HepG2 (cell line): ENCODE measurements around the gene CSNK1E. TPM values are rescaled to one million over a fixed set of nuclear protein-coding genes. Genes with fewer than 3 reads are reported as not detected.
A peak's percentile ranks its signal among the peaks of the same experiment; 100 is the strongest.

ENCODE experiments used
- ATF7-NPFF ChIP-seq: sonication (generic); formaldehyde crosslinking; IDR thresholded peaks from 2 replicates; pipeline ENCODE4 v1.8.1; 2023; ENCODE audit warnings: mild to moderate bottlenecking, low read depth, missing genetic modification reagents, moderate library complexity
- HMG20A ChIP-seq: IDR thresholded peaks from 2 replicates; pipeline ENCODE4 v1.6.1; 2016; ENCODE audit warnings: borderline replicate concordance
- KLF16 ChIP-seq, 2 experiments: sonication (generic) in 1 of 2; formaldehyde crosslinking in 1 of 2; IDR thresholded peaks; 2 replicates each; pipeline versions ENCODE4 v1.6.1 to v1.8.0; 2016 to 2023; ENCODE audit warnings: missing genetic modification reagents in 2 of 2, missing compliant biosample characterization in 1 of 2
- MYNN ChIP-seq: sonication (generic); formaldehyde crosslinking; IDR thresholded peaks from 2 replicates; pipeline ENCODE4 v1.4.0; 2020; ENCODE audit warnings: mild to moderate bottlenecking, low read depth, missing genetic modification reagents
- RAD51 ChIP-seq: fragments of 450-650 bp; IDR thresholded peaks from 2 replicates; pipeline ENCODE4 v1.6.1; 2016; ENCODE audit warnings: borderline replicate concordance
- SNAPC2 ChIP-seq: sonication (generic); formaldehyde crosslinking; IDR thresholded peaks from 2 replicates; pipeline ENCODE4 v1.8.1; 2022; ENCODE audit warnings: mild to moderate bottlenecking, missing genetic modification reagents
- TBP ChIP-seq: sonication (generic); formaldehyde crosslinking; IDR thresholded peaks from 2 replicates; pipeline ENCODE4 v1.5.0; 2020; ENCODE audit warnings: missing genetic modification reagents
- TOPORS ChIP-seq: sonication (generic); formaldehyde crosslinking; IDR thresholded peaks from 2 replicates; pipeline ENCODE4 v1.8.0; 2023; ENCODE audit warnings: mild to moderate bottlenecking, missing genetic modification reagents
- ZMYM4 ChIP-seq: sonication (generic); formaldehyde crosslinking; IDR thresholded peaks from 2 replicates; pipeline ENCODE4 v1.8.1; 2023; ENCODE audit warnings: mild to moderate bottlenecking, missing genetic modification reagents
- ZNF430 ChIP-seq: sonication (generic); formaldehyde crosslinking; IDR thresholded peaks from 2 replicates; pipeline ENCODE4 v1.9.0; 2021; ENCODE audit warnings: mild to moderate bottlenecking, missing genetic modification reagents
- ZNF563 ChIP-seq: sonication (generic); formaldehyde crosslinking; IDR thresholded peaks from 2 replicates; pipeline ENCODE4 v1.8.0; 2022; ENCODE audit warnings: mild to moderate bottlenecking, moderate library complexity, missing genetic modification reagents
- polyA plus RNA-seq, 8 experiments: library from polyadenylated mRNA; depleted of rRNA in 3 of 8; stranded (reverse) in 7 of 8; unstranded in 1 of 8; fragments of >200 nt; fragmentation: Illumina TruSeq in 4 of 8; extraction: Trizol in 4 of 8; gene quantifications; 2 replicates each; pipeline versions ENCODE4 v1.2.1 to v1.2.3, GENCODE V29; 2011 to 2016; ENCODE audit warnings: low read depth in 4 of 8, missing spikeins in 1 of 8, mixed read lengths in 1 of 8; ENCODE audit not compliant: insufficient read depth in 1 of 8
- total RNA-seq, 5 experiments: library from RNA; depleted of rRNA; stranded (reverse); fragments of >200 nt; fragmentation: Illumina TruSeq; extraction: Trizol; gene quantifications; 2 replicates each; pipeline ENCODE4 v1.2.3, GENCODE V29; 2016; ENCODE audit warnings: low read depth in 1 of 5
- TF ChIP-seq, protein P1 (sequence below): IDR thresholded peaks from 2 replicates; pipeline ENCODE4 v1.6.1; 2016; ENCODE audit warnings: mild to moderate bottlenecking, missing biosample characterization, missing genetic modification reagents
- TF ChIP-seq, protein P2 (sequence below): IDR thresholded peaks from 2 replicates; pipeline ENCODE4 v1.6.1; 2016; ENCODE audit warnings: mild to moderate bottlenecking
- TF ChIP-seq, protein P3 (sequence below): sonication (generic); formaldehyde crosslinking; IDR thresholded peaks from 2 replicates; pipeline ENCODE4 v1.4.0; 2020; ENCODE audit warnings: missing genetic modification reagents, borderline replicate concordance
- TF ChIP-seq, protein P4 (sequence below): sonication (generic); formaldehyde crosslinking; IDR thresholded peaks from 2 replicates; pipeline ENCODE4 v1.5.1; 2020; ENCODE audit warnings: missing genetic modification reagents, mild to moderate bottlenecking, borderline replicate concordance
- TF ChIP-seq, protein P5 (sequence below): sonication (generic); formaldehyde crosslinking; IDR thresholded peaks from 2 replicates; pipeline ENCODE4 v1.5.0; 2020; ENCODE audit warnings: mild to moderate bottlenecking, missing genetic modification reagents
- TF ChIP-seq, protein P6 (sequence below): sonication (generic); formaldehyde crosslinking; conservative IDR thresholded peaks from 2 replicates; pipeline ENCODE4 v1.4.0; 2020; ENCODE audit warnings: missing genetic modification reagents

CSNK1E gene
- total and polyA plus RNA-seq, 2 of the 13 experiments (the other 11 are each of a cell fraction or from before 2014, with no cell fraction given) = 34.7 to 129 TPM

DNA sequence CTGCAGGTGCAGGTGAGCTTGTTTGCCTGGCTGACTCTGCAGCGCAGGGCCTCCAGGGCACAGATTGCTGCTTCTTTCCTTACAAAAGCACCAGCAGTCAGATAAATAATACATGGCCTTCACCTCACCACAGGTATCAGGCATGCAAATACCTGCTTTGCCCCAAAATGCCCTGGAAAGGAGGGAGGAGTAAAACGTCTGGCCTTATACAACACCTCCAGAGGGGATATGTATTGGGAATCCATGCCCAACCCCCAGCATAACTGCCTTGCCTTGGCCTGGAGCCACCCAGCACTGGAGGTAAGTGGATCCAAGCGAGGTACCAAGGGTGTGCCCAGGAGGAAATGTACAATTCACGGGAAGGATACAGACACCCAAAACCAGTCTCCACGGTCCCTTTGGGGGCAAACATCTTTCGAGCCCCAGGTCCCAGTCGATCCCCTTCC, 45.3 kb downstream of the CSNK1E start (continued):
- TF ChIP-seq, protein P1, sequence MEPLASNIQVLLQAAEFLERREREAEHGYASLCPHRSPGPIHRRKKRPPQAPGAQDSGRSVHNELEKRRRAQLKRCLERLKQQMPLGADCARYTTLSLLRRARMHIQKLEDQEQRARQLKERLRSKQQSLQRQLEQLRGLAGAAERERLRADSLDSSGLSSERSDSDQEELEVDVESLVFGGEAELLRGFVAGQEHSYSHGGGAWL (CRISPR knock-in tag) = 0 out of 2 replicates have a peak, but pooled peaks have one; percentile 36
- TF ChIP-seq, protein P2, sequence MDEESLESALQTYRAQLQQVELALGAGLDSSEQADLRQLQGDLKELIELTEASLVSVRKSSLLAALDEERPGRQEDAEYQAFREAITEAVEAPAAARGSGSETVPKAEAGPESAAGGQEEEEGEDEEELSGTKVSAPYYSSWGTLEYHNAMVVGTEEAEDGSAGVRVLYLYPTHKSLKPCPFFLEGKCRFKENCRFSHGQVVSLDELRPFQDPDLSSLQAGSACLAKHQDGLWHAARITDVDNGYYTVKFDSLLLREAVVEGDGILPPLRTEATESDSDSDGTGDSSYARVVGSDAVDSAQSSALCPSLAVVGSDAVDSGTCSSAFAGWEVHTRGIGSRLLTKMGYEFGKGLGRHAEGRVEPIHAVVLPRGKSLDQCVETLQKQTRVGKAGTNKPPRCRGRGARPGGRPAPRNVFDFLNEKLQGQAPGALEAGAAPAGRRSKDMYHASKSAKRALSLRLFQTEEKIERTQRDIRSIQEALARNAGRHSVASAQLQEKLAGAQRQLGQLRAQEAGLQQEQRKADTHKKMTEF (CRISPR knock-in tag) = 0 out of 2 replicates have a peak, but pooled peaks have one; percentile 3
- TF ChIP-seq, protein P3, sequence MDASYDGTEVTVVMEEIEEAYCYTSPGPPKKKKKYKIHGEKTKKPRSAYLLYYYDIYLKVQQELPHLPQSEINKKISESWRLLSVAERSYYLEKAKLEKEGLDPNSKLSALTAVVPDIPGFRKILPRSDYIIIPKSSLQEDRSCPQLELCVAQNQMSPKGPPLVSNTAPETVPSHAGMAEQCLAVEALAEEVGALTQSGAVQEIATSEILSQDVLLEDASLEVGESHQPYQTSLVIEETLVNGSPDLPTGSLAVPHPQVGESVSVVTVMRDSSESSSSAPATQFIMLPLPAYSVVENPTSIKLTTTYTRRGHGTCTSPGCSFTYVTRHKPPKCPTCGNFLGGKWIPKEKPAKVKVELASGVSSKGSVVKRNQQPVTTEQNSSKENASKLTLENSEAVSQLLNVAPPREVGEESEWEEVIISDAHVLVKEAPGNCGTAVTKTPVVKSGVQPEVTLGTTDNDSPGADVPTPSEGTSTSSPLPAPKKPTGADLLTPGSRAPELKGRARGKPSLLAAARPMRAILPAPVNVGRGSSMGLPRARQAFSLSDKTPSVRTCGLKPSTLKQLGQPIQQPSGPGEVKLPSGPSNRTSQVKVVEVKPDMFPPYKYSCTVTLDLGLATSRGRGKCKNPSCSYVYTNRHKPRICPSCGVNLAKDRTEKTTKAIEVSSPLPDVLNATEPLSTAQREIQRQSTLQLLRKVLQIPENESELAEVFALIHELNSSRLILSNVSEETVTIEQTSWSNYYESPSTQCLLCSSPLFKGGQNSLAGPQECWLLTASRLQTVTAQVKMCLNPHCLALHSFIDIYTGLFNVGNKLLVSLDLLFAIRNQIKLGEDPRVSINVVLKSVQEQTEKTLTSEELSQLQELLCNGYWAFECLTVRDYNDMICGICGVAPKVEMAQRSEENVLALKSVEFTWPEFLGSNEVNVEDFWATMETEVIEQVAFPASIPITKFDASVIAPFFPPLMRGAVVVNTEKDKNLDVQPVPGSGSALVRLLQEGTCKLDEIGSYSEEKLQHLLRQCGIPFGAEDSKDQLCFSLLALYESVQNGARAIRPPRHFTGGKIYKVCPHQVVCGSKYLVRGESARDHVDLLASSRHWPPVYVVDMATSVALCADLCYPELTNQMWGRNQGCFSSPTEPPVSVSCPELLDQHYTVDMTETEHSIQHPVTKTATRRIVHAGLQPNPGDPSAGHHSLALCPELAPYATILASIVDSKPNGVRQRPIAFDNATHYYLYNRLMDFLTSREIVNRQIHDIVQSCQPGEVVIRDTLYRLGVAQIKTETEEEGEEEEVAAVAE (CRISPR knock-in tag) = no peak
- TF ChIP-seq TOPORS (CRISPR knock-in tag) (0 out of 2 replicates have a peak, but pooled peaks have one; percentile 19), MYNN (CRISPR knock-in tag) (no peak), ZNF430 (no peak), RAD51 (no peak), KLF16 (CRISPR knock-in tag; IDR thresholded peaks at IDR 0.05) (no peak), ATF7-NPFF (CRISPR knock-in tag) (no peak), HMG20A (CRISPR knock-in tag) (no peak), TBP (CRISPR knock-in tag) (no peak), ZMYM4 (CRISPR knock-in tag) (no peak), SNAPC2 (no peak), ZNF563 (no peak)
- TF ChIP-seq, protein P4, sequence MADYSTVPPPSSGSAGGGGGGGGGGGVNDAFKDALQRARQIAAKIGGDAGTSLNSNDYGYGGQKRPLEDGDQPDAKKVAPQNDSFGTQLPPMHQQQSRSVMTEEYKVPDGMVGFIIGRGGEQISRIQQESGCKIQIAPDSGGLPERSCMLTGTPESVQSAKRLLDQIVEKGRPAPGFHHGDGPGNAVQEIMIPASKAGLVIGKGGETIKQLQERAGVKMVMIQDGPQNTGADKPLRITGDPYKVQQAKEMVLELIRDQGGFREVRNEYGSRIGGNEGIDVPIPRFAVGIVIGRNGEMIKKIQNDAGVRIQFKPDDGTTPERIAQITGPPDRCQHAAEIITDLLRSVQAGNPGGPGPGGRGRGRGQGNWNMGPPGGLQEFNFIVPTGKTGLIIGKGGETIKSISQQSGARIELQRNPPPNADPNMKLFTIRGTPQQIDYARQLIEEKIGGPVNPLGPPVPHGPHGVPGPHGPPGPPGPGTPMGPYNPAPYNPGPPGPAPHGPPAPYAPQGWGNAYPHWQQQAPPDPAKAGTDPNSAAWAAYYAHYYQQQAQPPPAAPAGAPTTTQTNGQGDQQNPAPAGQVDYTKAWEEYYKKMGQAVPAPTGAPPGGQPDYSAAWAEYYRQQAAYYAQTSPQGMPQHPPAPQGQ = no peak
- TF ChIP-seq, protein P5, sequence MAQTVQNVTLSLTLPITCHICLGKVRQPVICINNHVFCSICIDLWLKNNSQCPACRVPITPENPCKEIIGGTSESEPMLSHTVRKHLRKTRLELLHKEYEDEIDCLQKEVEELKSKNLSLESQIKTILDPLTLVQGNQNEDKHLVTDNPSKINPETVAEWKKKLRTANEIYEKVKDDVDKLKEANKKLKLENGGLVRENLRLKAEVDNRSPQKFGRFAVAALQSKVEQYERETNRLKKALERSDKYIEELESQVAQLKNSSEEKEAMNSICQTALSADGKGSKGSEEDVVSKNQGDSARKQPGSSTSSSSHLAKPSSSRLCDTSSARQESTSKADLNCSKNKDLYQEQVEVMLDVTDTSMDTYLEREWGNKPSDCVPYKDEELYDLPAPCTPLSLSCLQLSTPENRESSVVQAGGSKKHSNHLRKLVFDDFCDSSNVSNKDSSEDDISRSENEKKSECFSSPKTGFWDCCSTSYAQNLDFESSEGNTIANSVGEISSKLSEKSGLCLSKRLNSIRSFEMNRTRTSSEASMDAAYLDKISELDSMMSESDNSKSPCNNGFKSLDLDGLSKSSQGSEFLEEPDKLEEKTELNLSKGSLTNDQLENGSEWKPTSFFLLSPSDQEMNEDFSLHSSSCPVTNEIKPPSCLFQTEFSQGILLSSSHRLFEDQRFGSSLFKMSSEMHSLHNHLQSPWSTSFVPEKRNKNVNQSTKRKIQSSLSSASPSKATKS = no peak
- TF ChIP-seq, protein P6, sequence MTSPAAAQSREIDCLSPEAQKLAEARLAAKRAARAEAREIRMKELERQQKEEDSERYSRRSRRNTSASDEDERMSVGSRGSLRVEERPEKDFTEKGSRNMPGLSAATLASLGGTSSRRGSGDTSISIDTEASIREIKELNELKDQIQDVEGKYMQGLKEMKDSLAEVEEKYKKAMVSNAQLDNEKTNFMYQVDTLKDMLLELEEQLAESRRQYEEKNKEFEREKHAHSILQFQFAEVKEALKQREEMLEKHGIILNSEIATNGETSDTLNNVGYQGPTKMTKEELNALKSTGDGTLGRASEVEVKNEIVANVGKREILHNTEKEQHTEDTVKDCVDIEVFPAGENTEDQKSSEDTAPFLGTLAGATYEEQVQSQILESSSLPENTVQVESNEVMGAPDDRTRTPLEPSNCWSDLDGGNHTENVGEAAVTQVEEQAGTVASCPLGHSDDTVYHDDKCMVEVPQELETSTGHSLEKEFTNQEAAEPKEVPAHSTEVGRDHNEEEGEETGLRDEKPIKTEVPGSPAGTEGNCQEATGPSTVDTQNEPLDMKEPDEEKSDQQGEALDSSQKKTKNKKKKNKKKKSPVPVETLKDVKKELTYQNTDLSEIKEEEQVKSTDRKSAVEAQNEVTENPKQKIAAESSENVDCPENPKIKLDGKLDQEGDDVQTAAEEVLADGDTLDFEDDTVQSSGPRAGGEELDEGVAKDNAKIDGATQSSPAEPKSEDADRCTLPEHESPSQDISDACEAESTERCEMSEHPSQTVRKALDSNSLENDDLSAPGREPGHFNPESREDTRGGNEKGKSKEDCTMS (CRISPR knock-in tag) = no peak
